IPS-15b (cell line): ENCODE results near the gene RTP3.

ENCODE experiments used
- H3K27me3 ChIP-seq: one replicate; pipeline ENCODE4 v1.6.1; 2013; ENCODE audit warnings: low read length; ENCODE audit not compliant: control insufficient read depth, insufficient read depth
- H3K36me3 ChIP-seq: one replicate; pipeline ENCODE4 v1.6.1; 2013; ENCODE audit warnings: low read length; ENCODE audit not compliant: control insufficient read depth, insufficient read depth
- H3K4me1 ChIP-seq: one replicate; pipeline ENCODE4 v1.6.1; 2013; ENCODE audit warnings: mild to moderate bottlenecking, low read length; ENCODE audit not compliant: control insufficient read depth, insufficient read depth
- H3K4me3 ChIP-seq: one replicate; pipeline ENCODE4 v1.5.1; 2013; ENCODE audit warnings: low read depth, low read length
- H3K9ac ChIP-seq: one replicate; pipeline ENCODE4 v1.6.1; 2013; ENCODE audit warnings: low read depth, mild to moderate bottlenecking, low read length
- H3K9me3 ChIP-seq: one replicate; pipeline ENCODE4 v1.6.1; 2013; ENCODE audit warnings: mild to moderate bottlenecking, low read length; ENCODE audit not compliant: control insufficient read depth, insufficient read depth

RTP3 gene

GRCh38 chr3:46463120-46463867, 34.5 kb upstream of the RTP3 start:
- Histone ChIP-seq H3K4me3 (no peak overlapping the region), H3K9me3 (no peaks in the 10 kb centered on the region), H3K4me1 (peaks cover 3% of the 10 kb centered on the region), H3K9ac (no peak overlapping the region), H3K36me3 (no peaks in the 10 kb centered on the region), H3K27me3 (peaks cover 33% of the 10 kb centered on the region)

DNA sequence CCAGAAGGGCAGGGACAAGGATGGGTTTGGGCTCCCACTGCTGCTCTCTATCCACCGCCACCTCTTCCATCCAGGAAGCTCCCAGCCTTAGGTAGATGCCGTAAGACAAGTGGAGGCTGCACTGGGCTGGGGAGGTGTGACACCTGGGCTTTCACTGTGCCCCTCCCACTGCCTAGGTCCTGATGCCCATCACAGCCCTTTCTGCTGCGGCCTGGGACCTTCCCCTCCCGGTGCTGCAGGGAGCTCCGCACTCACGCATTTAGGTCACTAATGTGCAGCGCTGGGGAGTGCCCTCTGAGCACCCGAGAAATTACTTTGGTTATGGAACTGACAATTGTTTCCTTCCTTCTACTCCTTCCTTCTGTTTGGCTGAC, 33.9 kb upstream of the RTP3 start:
- H3K9ac ChIP-seq, result no peak overlapping the region
- H3K36me3 ChIP-seq, result no peaks in the 10 kb centered on the region
- H3K27me3 ChIP-seq, result peaks cover 33% of the 10 kb centered on the region
- H3K4me1 ChIP-seq, result peaks cover 3% of the 10 kb centered on the region
- H3K4me3 ChIP-seq, result peak overlapping the region; percentile 55
- H3K9me3 ChIP-seq, result no peaks in the 10 kb centered on the region

GRCh38 chr3:46464326-46465195, 33.2 kb upstream of the RTP3 start, which contains the start of gene LTF:
LTF (minus strand) TSS chr3:46464905; CDS start chr3:46464867, 38 bp downstream.
- Histone ChIP-seq H3K36me3 (no peaks in the 10 kb centered on the region), H3K4me1 (peaks cover 3% of the 10 kb centered on the region), H3K27me3 (peaks cover 33% of the 10 kb centered on the region), H3K9ac (no peak within 1 kb of the TSS), H3K9me3 (no peaks in the 10 kb centered on the region), H3K4me3 (peak within 1 kb of the TSS; percentile 55)

GRCh38 chr3:46465196-46465520, 32.6 kb upstream of the RTP3 start:
- Histone ChIP-seq H3K4me1 (peaks cover 3% of the 10 kb centered on the region), H3K9me3 (no peaks in the 10 kb centered on the region), H3K9ac (no peak overlapping the region), H3K36me3 (no peaks in the 10 kb centered on the region), H3K4me3 (peak overlapping the region; percentile 55), H3K27me3 (peaks cover 33% of the 10 kb centered on the region)

- no peak overlapping the region for H3K4me3 ChIP-seq
- H3K4me1 ChIP-seq, result peaks cover 3% of the 10 kb centered on the region
- no peaks in the 10 kb centered on the region for H3K9me3 ChIP-seq
- H3K36me3 ChIP-seq, result no peaks in the 10 kb centered on the region
- H3K27me3 ChIP-seq, result peaks cover 33% of the 10 kb centered on the region
- no peak overlapping the region for H3K9ac ChIP-seq
Observed at GRCh38 chr3:46466273-46466672, 31.5 kb upstream of the RTP3 start.

GRCh38 chr3:46466871-46467403, 30.8 kb upstream of the RTP3 start:
- peaks cover 3% of the 10 kb centered on the region for H3K4me1 ChIP-seq
- no peaks in the 10 kb centered on the region for H3K36me3 ChIP-seq
- no peak overlapping the region for H3K9ac ChIP-seq
- peaks cover 33% of the 10 kb centered on the region for H3K27me3 ChIP-seq
- no peaks in the 10 kb centered on the region for H3K9me3 ChIP-seq
- H3K4me3 ChIP-seq, result no peak overlapping the region

- Histone ChIP-seq H3K36me3 (no peaks in the 10 kb centered on the region), H3K4me3 (no peak overlapping the region), H3K4me1 (peaks cover 3% of the 10 kb centered on the region), H3K27me3 (peaks cover 33% of the 10 kb centered on the region), H3K9me3 (no peaks in the 10 kb centered on the region), H3K9ac (no peak overlapping the region)
Observed at GRCh38 chr3:46467562-46467961, 30.2 kb upstream of the RTP3 start.

- no peaks in the 10 kb centered on the region for H3K36me3 ChIP-seq
- peaks cover 19% of the 10 kb centered on the region for H3K27me3 ChIP-seq
- H3K9me3 ChIP-seq, result no peaks in the 10 kb centered on the region
Observed at GRCh38 chr3:46468753-46469600, 28.8 kb upstream of the RTP3 start.

GRCh38 chr3:46469680-46470357, 28.0 kb upstream of the RTP3 start:
- no peaks in the 10 kb centered on the region for H3K9me3 ChIP-seq

More at GRCh38 chr3:46468753-46469600, 28.8 kb upstream of the RTP3 start:
- Histone ChIP-seq H3K4me3 (no peak overlapping the region), H3K9ac (no peak overlapping the region), H3K4me1 (peaks cover 3% of the 10 kb centered on the region)

GRCh38 chr3:46470831-46471230, 26.9 kb upstream of the RTP3 start:
- Histone ChIP-seq H3K9ac (no peak overlapping the region), H3K9me3 (no peaks in the 10 kb centered on the region), H3K36me3 (no peaks in the 10 kb centered on the region), H3K4me3 (no peak overlapping the region), H3K4me1 (no peaks in the 10 kb centered on the region), H3K27me3 (peaks cover 4% of the 10 kb centered on the region)

More at GRCh38 chr3:46469680-46470357, 28.0 kb upstream of the RTP3 start:
- no peak overlapping the region for H3K4me3 ChIP-seq
- peaks cover 3% of the 10 kb centered on the region for H3K4me1 ChIP-seq
- peaks cover 11% of the 10 kb centered on the region for H3K27me3 ChIP-seq
- no peaks in the 10 kb centered on the region for H3K36me3 ChIP-seq
- no peak overlapping the region for H3K9ac ChIP-seq
